ENCODE data around the gene SCD5.

GRCh38 chr4:82811392-82811791 lies 12.8 kb upstream of the SCD5 start:
- no peak for TF ChIP-seq CTCF (IDR thresholded peaks at IDR 0.05)
- no peak for TF ChIP-seq POLR2A (IDR thresholded peaks at IDR 0.05)

Data from prostate gland (tissue), 2 donors.